CD4-positive, alpha-beta memory T cell (primary cell): Measurements from ENCODE around the gene ARVCF. TPM values are rescaled to one million over a fixed set of nuclear protein-coding genes. Genes with fewer than 3 reads are reported as not detected.
A peak's percentile ranks its signal among the peaks of the same experiment; 100 is the strongest.

Experiments used
- CTCF ChIA-PET: fragments of 350-600 bp; sonication (Branson Sonifier 250); formaldehyde crosslinking; loops from one replicate; lab custom pipeline; 2021; ENCODE audit warnings: inconsistent platforms; ENCODE audit not compliant: partially characterized antibody; lab: Charles Lee
- POLR2A ChIA-PET: fragments of 350-600 bp; sonication (Branson Sonifier 250); formaldehyde crosslinking; loops from one replicate; lab custom pipeline; 2021; ENCODE audit not compliant: partially characterized antibody; lab: Charles Lee
- DNase-seq, 5 donors: peaks; one replicate each; pipeline versions ENCODE4 v3.0.0 to v3.0.0-alpha.2; 2020 to 2022; ENCODE audit warnings: mixed read lengths in 1 of 5
- H3K27ac ChIP-seq: one replicate; pipeline ENCODE4 v1.7.0; 2013; ENCODE audit warnings: low read depth, low read length
- H3K27me3 ChIP-seq: 2 replicates; pipeline ENCODE4 v1.7.0; 2013; ENCODE audit warnings: mild to moderate bottlenecking, low read length, moderate library complexity; ENCODE audit not compliant: insufficient read depth
- H3K36me3 ChIP-seq: 2 replicates; pipeline ENCODE4 v1.7.0; 2013; ENCODE audit warnings: mild to moderate bottlenecking, low read length, moderate library complexity; ENCODE audit not compliant: insufficient read depth
- H3K4me1 ChIP-seq: 2 replicates; pipeline ENCODE4 v1.7.0; 2013; ENCODE audit warnings: mild to moderate bottlenecking, low read length, moderate library complexity; ENCODE audit not compliant: insufficient read depth
- H3K4me3 ChIP-seq, 2 donors: one replicate each; pipeline ENCODE4 v1.7.0; 2013; ENCODE audit warnings: low read length in 2 of 2, mild to moderate bottlenecking in 1 of 2
- H3K9me3 ChIP-seq, 2 donors: one replicate each; pipeline ENCODE4 v1.7.0; 2013; ENCODE audit warnings: low read length in 2 of 2, control low read depth in 1 of 2; ENCODE audit not compliant: control insufficient read depth in 1 of 2
- H3K27ac Mint-ChIP-seq, 7 donors: one replicate each; pipeline ENCODE4 v1.8.0; 2020 to 2021; ENCODE audit warnings: mixed read lengths in 7 of 7, mild to moderate bottlenecking in 6 of 7, inconsistent platforms in 3 of 7, moderate library complexity in 3 of 7
- H3K27me3 Mint-ChIP-seq, 2 donors: one replicate each; pipeline ENCODE4 v1.8.0; 2020 to 2021; ENCODE audit warnings: mixed read lengths in 2 of 2
- H3K36me3 Mint-ChIP-seq, 2 donors: one replicate each; pipeline ENCODE4 v1.8.0; 2020 to 2021; ENCODE audit warnings: mixed read lengths in 2 of 2, inconsistent platforms in 1 of 2, mild to moderate bottlenecking in 1 of 2
- H3K4me1 Mint-ChIP-seq, 4 donors: one replicate each; pipeline ENCODE4 v1.8.0; 2020 to 2021; ENCODE audit warnings: mixed read lengths in 4 of 4, mild to moderate bottlenecking in 1 of 4
- H3K4me3 Mint-ChIP-seq, 8 donors: one replicate each; pipeline ENCODE4 v1.8.0; 2020 to 2021; ENCODE audit warnings: mixed read lengths in 8 of 8, mild to moderate bottlenecking in 7 of 8, moderate library complexity in 6 of 8, inconsistent platforms in 3 of 8
- H3K9me3 Mint-ChIP-seq, 8 donors: one replicate each; pipeline ENCODE4 v1.8.0; 2020 to 2021; ENCODE audit warnings: mixed read lengths in 8 of 8, mild to moderate bottlenecking in 5 of 8, inconsistent platforms in 3 of 8, moderate library complexity in 1 of 8
- intact Hi-C: fragments of 100-400 bp; cut with micrococcal nuclease; formaldehyde crosslinking; loops from one replicate; pipeline ENCODE4 v1.15.1; 2023
- polyA plus RNA-seq, 2 donors: library from polyadenylated mRNA; unstranded; fragments of 300-500 nt; fragmentation: Illumina TruSeq; gene quantifications; one replicate each; pipeline ENCODE4 v1.2.3, GENCODE V29; 2021
- total RNA-seq, 2 experiments: library from RNA; stranded (reverse); gene quantifications; one replicate each; pipeline ENCODE4 v1.2.3, GENCODE V29; 2021

Gene ARVCF
- total and polyA plus RNA-seq, 4 experiments from 2014 or later: 0.28 to 4.2 (median 3.5) TPM; not detected in 1

- H3K27ac ChIP-seq: no peak overlapping the region
- H3K9me3 Mint-ChIP-seq: no peaks in the 10 kb centered on the region
- peaks cover 0 to 2% of the 10 kb centered on the region in 2 donors for H3K27me3 Mint-ChIP-seq
- H3K27ac Mint-ChIP-seq: no peak overlapping the region
- no peaks in the 10 kb centered on the region for H3K36me3 Mint-ChIP-seq
- intact Hi-C loops: no loop called here
- CTCF ChIA-PET: no interaction called here
- H3K4me1 Mint-ChIP-seq: peaks cover 0 to 4% (median 0%) of the 10 kb centered on the region in 4 donors
- no peaks in the 10 kb centered on the region for H3K9me3 ChIP-seq
- H3K4me3 ChIP-seq: no peak overlapping the region
- H3K4me3 Mint-ChIP-seq: peak overlapping the region in 1 of 8 donors; percentile 27
- POLR2A ChIA-PET: no interaction called here
- H3K4me1 ChIP-seq: peaks cover 24% of the 10 kb centered on the region
- H3K36me3 ChIP-seq: no peaks in the 10 kb centered on the region
- H3K27me3 ChIP-seq: no peaks in the 10 kb centered on the region
- no peak for DNase-seq
These were observed 26.9 kb downstream of the ARVCF start for GRCh38 chr22:19989725-19990067.

DNA sequence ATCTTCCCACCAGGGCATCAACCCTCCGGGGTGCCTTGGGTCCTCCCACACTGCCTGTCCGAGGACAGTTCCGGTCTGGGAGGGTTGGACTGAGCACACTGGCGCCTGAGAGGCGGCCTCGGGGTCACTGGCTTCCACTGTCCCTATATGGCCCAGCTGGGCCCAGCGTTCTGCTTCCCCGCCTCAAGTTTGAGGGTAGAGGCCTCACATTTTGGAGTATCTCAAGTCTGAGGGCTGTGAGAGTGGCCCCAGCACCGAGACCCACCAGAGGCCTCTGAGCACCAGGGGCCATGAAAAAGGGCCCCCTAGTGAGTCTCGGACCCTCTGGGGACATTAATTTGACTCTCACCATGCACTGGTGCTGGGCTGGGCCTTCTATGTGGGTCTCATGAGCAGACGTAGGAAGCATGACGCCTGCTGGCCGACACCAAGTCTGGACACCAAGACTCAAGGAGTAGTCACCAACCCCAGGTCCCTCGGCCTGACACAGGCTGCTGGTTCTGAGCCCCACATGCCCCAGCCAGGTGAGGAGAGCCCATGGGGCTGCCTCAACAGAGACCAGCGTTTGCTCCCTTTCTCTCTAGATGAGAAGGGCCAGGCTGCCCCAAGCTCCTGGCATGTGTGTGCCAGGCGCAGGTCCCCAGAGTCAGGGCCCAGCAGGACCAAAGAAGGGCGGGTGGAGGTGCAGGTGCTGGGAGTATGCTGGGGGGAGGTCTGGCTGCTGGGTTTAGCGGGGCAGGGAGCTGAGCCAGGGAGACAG is 27.5 kb downstream of the ARVCF start:
- Histone ChIP-seq H3K9me3 (no peaks in the 10 kb centered on the region), H3K27ac (no peak overlapping the region), H3K27me3 (no peaks in the 10 kb centered on the region), H3K36me3 (no peaks in the 10 kb centered on the region), H3K4me3 (no peak overlapping the region), H3K4me1 (peaks cover 24% of the 10 kb centered on the region)
- Mint-ChIP-seq H3K9me3 (no peaks in the 10 kb centered on the region), H3K4me3 (no peak overlapping the region), H3K27me3 (peaks cover 0 to 2% of the 10 kb centered on the region in 2 donors), H3K27ac (no peak overlapping the region), H3K4me1 (peaks cover 0 to 4% (median 0%) of the 10 kb centered on the region in 4 donors), H3K36me3 (no peaks in the 10 kb centered on the region)
- no peak for DNase-seq
- POLR2A ChIA-PET: no interaction called here
- CTCF ChIA-PET: no interaction called here
- intact Hi-C loops: no loop called here

DNA sequence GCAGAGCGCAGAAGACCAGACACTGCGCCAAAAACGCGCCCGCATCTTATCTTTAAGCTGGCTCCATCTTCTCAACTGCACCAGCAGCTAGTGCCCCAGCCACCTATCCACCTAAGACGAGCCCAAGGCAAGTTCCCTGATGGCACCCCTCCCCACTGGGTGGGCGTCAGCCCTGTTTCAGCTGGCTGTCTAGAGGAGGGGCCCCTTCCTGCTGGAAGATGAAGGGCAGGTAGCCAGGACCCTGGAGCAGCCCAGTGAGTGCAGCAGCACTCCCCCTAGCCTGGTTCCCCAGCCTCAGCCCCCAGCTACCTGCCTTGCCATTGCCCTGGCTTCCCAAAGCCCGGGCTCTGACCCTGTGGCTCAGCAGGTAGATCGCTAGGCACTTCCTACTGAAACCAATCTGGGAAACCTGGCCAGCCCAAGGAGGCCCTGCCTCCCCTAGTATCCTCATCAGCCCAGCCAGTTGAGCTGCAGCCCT is 28.3 kb downstream of the ARVCF start:
- peaks cover 0 to 4% (median 0%) of the 10 kb centered on the region in 4 donors for H3K4me1 Mint-ChIP-seq
- peaks cover 0 to 2% of the 10 kb centered on the region in 2 donors for H3K27me3 Mint-ChIP-seq
- POLR2A ChIA-PET: no interaction called here
- H3K27ac Mint-ChIP-seq: no peak overlapping the region
- intact Hi-C loops: no loop called here
- H3K4me1 ChIP-seq: peaks cover 24% of the 10 kb centered on the region
- H3K9me3 Mint-ChIP-seq: no peaks in the 10 kb centered on the region
- H3K27ac ChIP-seq: no peak overlapping the region
- DNase-seq: no peak
- H3K36me3 Mint-ChIP-seq: no peaks in the 10 kb centered on the region
- H3K4me3 ChIP-seq: no peak overlapping the region
- H3K27me3 ChIP-seq: no peaks in the 10 kb centered on the region
- H3K4me3 Mint-ChIP-seq: peak overlapping the region in 3 of 8 donors; percentile 43 to 62 (median 48)
- CTCF ChIA-PET: no interaction called here
- no peaks in the 10 kb centered on the region for H3K36me3 ChIP-seq
- H3K9me3 ChIP-seq: no peaks in the 10 kb centered on the region

GRCh38 chr22:19987394-19988306 is 29.0 kb downstream of the ARVCF start:
- Mint-ChIP-seq H3K4me1 (peaks cover 0 to 4% (median 0%) of the 10 kb centered on the region in 4 donors), H3K36me3 (no peaks in the 10 kb centered on the region), H3K27ac (no peak overlapping the region), H3K4me3 (peak overlapping the region in 6 of 8 donors; percentile 35 to 68 (median 46)), H3K27me3 (peaks cover 0 to 2% of the 10 kb centered on the region in 2 donors), H3K9me3 (peaks cover 0 to under 1% (median 0%) of the 10 kb centered on the region in 8 donors)
- CTCF ChIA-PET: no interaction called here
- intact Hi-C loops: loop anchor here (2.0 kb wide), 1 partner anchor 33 kb away; the partner anchor contains the start of gene TANGO2
- Histone ChIP-seq H3K27ac (no peak overlapping the region), H3K27me3 (no peaks in the 10 kb centered on the region), H3K4me1 (peaks cover 24% of the 10 kb centered on the region), H3K36me3 (no peaks in the 10 kb centered on the region), H3K9me3 (no peaks in the 10 kb centered on the region), H3K4me3 (no peak overlapping the region)
- DNase-seq: no peak
- POLR2A ChIA-PET: no interaction called here

GRCh38 chr22:19986410-19987341 is 29.9 kb downstream of the ARVCF start:
- H3K27me3 ChIP-seq: no peaks in the 10 kb centered on the region
- no peak overlapping the region for H3K27ac ChIP-seq
- peak in 4 of 5 donors; percentile 41 to 61 (median 50) for DNase-seq
- CTCF ChIA-PET: no interaction called here
- peaks cover 0 to 2% (median 0%) of the 10 kb centered on the region in 8 donors for H3K9me3 Mint-ChIP-seq
- H3K27me3 Mint-ChIP-seq: peaks cover 0 to 2% of the 10 kb centered on the region in 2 donors
- intact Hi-C loops: loop anchor here (2.0 kb wide), 1 partner anchor 34 kb away; the partner anchor contains the start of gene TANGO2
- H3K36me3 ChIP-seq: no peaks in the 10 kb centered on the region
- peak overlapping the region in 1 of 2 donors; percentile 44 for H3K4me3 ChIP-seq
- H3K27ac Mint-ChIP-seq: no peak overlapping the region
- no peaks in the 10 kb centered on the region for H3K9me3 ChIP-seq
- POLR2A ChIA-PET: no interaction called here
- H3K4me1 ChIP-seq: peaks cover 24% of the 10 kb centered on the region
- H3K4me1 Mint-ChIP-seq: peaks cover 0 to 4% (median 0%) of the 10 kb centered on the region in 4 donors
- peak overlapping the region in 7 of 8 donors; percentile 31 to 64 (median 42) for H3K4me3 Mint-ChIP-seq
- no peaks in the 10 kb centered on the region for H3K36me3 Mint-ChIP-seq

DNA sequence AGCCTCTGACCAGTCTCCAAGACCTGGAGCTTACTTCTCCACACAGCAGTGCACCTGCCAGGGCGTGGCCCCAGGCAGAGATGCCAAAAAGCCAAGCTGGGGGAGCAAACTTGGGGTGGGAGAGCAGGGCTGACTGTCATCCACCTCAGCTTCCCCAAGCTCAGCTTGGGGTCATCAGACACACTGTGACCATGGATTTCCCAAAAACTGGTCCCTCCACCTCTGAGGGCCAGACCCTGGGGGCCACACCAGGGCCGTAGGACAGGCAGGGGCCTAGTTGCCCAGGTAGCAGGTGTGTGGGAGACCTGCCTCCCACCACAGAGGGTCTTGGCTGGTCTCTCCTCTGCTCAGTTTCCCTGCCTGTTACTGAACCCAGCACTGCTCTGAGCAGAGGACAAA is 30.6 kb downstream of the ARVCF start:
- peak overlapping the region in 7 of 8 donors; percentile 31 to 64 (median 42) for H3K4me3 Mint-ChIP-seq

More for the DNA sequence above, 30.6 kb downstream of the ARVCF start:
- Mint-ChIP-seq H3K27me3 (peaks cover 0 to 2% of the 10 kb centered on the region in 2 donors), H3K27ac (no peak overlapping the region), H3K36me3 (no peaks in the 10 kb centered on the region), H3K9me3 (peaks cover 0 to 2% (median 0%) of the 10 kb centered on the region in 8 donors), H3K4me1 (peaks cover 0 to 4% (median 0%) of the 10 kb centered on the region in 4 donors)
- no peaks in the 10 kb centered on the region for H3K27me3 ChIP-seq
- no peaks in the 10 kb centered on the region for H3K36me3 ChIP-seq
- no peak overlapping the region for H3K27ac ChIP-seq
- peaks cover 24% of the 10 kb centered on the region for H3K4me1 ChIP-seq
- no peak overlapping the region for H3K4me3 ChIP-seq
- ChIA-PET POLR2A (no interaction called here), CTCF (no interaction called here)
- intact Hi-C loops: loop anchor here (2.0 kb wide), 1 partner anchor 35 kb away; the partner anchor contains the start of gene TANGO2
- no peaks in the 10 kb centered on the region for H3K9me3 ChIP-seq
- DNase-seq: no peak
